NB4 (cell line): ENCODE results near the gene AP3S2.

Source experiments
- POLR2A ChIP-seq: IDR thresholded peaks from 2 replicates; pipeline ENCODE4 v1.6.1; 2011; ENCODE audit warnings: mild to moderate bottlenecking; ENCODE audit not compliant: insufficient read length; ENCODE audit errors: extremely low read depth
- TF ChIP-seq, protein P1 (sequence below): IDR thresholded peaks from one replicate; pipeline ENCODE4 v1.5.1; 2012; ENCODE audit warnings: low read depth, low read length
- TF ChIP-seq, protein P2 (sequence below): IDR thresholded peaks from 2 replicates; pipeline ENCODE4 v1.6.1; 2011; ENCODE audit warnings: low read depth, low read length

DNA sequence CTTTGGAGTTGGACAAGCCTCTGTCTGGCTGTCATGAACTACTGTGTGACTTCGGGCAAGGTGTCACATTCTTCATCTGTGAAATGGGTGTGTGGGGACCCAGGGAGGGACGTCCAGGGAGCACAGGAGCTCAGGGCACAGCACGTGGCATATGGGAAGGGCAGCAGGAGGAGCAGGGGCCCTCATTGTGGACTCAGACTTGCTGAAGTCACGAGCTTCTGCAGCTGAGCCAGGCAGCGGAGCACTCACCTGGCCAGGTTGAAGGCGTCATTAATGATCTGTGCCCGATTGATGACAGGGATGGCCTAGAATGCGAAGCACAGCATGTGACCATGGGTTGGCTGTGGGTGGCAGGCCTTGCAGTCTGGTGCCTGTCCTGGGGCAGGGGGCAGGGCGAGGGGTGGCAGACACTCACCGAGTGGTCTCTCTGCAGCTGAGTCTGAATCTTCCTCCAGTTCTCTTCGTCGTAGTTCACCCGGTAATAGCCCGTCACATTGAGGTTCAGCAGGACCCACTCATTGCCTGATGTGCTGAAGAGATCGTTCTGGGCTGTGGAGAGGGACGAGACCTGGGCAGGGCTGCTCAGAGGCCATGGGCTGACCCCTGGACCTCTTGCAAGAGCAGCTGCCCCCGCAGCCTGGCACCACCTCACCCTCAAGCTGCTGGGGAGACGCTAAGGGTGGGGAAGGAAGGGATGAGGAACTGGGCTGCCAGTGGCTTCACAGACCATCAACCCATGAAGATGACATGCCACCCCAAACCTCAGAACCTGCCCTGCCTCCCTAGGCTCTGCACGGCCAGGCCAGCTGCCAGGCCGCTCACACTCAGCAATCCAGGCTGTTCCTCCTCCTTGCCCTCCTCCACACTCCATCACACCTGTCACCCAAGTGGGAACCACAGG lies 94.5 kb downstream of the AP3S2 start:
- TF ChIP-seq, protein P1, sequence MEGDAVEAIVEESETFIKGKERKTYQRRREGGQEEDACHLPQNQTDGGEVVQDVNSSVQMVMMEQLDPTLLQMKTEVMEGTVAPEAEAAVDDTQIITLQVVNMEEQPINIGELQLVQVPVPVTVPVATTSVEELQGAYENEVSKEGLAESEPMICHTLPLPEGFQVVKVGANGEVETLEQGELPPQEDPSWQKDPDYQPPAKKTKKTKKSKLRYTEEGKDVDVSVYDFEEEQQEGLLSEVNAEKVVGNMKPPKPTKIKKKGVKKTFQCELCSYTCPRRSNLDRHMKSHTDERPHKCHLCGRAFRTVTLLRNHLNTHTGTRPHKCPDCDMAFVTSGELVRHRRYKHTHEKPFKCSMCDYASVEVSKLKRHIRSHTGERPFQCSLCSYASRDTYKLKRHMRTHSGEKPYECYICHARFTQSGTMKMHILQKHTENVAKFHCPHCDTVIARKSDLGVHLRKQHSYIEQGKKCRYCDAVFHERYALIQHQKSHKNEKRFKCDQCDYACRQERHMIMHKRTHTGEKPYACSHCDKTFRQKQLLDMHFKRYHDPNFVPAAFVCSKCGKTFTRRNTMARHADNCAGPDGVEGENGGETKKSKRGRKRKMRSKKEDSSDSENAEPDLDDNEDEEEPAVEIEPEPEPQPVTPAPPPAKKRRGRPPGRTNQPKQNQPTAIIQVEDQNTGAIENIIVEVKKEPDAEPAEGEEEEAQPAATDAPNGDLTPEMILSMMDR: no peak
- peak; percentile 11 for TF ChIP-seq POLR2A
- TF ChIP-seq, protein P2, sequence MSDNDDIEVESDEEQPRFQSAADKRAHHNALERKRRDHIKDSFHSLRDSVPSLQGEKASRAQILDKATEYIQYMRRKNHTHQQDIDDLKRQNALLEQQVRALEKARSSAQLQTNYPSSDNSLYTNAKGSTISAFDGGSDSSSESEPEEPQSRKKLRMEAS: no peak
